Midbrain (tissue), 1 donor: ENCODE data around the gene SIRPA.

Source experiments
- DNase-seq: peaks from one replicate; lab custom pipeline; 2025; lab: John Stamatoyannopoulos, UW

SIRPA gene

GRCh38 chr20:1870792-1871550 lies 24.2 kb upstream of the SIRPA start:
- no peak for DNase-seq

GRCh38 chr20:1871807-1872458 lies 23.3 kb upstream of the SIRPA start:
- no peak for DNase-seq

DNA sequence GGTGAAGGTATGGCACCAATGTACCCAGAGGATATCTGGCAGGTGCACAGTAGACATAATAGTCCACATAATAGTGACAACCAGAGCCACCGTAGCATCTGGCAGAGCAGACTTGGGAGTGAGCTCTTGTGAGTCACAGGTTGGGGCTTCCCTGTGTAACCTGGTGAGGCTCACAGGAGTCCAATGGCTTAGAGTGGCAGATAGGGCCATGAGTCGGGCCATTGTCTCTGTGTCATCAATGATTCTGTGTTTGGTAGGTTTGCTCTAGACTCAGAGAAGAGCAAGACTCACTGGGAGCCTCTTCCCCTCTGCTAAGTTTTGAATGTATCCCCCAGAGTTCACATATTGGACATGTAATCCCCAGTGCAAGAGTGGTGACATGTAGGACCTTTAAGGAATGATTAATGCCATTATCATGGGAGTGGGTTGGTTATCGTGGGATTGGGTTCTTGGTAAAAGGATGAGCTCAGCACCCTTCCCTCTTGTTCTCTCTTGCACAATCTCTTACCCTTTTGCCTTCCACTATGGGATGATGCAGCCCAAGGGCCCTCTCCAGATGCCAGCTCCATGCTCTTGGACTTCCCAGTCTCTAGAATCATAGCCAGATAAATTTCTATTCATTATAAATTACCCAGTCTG lies 22.6 kb upstream of the SIRPA start:
- DNase-seq = no peak

GRCh38 chr20:1874450-1875182 lies 20.6 kb upstream of the SIRPA start:
- no peak for DNase-seq

DNA sequence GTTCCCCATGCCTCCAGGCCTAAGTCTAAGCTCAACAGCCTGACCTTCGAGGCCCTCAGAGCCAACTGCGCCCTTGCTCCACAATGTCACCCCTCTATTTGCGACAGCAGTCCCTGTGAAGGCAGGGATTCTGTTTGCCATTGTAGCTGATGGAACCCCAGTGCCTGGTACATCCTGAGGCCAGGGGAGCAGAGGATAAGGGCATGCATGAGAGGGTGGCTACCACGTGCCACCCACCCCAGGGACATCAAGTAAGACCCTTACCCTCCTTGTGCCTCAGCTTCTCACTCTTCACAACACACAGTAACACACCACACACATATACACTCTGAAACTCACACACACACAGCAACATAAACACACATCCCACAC lies 20.0 kb upstream of the SIRPA start:
- no peak for DNase-seq

- no peak for DNase-seq
Observed at GRCh38 chr20:1875762-1876161, 19.4 kb upstream of the SIRPA start.

DNA sequence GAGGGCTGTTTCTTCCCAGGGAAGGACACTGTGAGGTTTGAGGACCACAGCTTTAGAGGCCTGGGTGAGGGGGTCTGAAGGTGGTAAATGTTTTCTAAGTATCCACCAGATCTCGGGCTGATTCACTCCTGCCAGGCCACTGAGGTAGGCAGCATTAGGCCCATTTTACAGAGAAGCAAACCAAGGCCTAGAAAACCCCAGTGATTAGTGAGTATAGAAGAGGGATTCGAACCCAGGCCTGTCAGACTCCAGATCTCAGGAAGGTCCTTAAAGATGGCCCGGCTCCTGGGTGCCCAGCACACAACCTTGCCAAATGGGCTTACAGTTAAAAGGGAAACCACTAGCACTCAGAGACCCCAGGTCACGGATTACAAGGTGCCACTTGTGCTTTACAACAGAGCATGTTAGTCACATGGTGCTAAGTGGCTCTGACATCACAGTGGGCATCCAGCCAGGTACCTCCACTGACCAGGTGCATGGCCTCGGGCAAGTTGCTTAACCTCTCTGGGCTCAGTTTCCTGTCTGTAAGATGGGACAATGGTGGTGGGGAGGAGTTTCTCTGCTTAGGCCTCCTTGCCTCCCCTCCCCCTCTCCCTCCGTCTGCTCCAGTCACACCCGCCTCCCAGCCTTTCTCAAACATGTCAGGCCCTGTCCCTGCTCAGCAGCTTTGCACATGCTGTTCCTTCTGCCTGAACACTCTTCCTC lies 18.8 kb upstream of the SIRPA start:
- no peak for DNase-seq

DNA sequence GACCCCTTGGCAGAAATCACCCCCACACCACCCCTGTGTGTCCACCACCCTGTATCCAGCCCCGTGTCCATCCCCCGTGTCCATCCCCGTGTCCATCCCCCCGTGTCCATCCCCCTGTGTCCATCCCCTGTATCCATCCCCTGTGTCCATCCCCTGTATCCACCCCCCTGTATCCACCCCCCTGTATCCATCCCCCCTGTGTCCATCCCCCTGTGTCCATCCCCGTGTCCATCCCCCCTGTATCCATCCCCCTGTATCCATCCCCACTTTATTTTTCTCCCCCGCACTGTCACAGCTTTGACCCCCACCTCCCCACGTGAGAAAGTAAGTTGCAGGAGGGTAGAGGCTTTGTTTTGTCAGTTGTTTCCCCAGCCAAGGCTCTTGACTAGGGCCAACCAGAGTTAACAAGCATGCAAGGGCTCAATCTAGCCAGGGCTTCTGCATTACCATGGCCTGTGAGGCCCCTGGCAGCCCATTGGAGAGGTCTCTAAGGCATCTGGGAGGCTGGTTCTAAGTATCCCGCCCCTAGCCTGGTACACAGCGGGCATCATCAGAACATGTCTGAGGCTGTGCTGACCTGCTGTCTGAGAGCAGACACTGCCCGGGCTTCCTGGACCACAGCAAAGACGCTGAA lies 18.1 kb upstream of the SIRPA start:
- no peak for DNase-seq

DNA sequence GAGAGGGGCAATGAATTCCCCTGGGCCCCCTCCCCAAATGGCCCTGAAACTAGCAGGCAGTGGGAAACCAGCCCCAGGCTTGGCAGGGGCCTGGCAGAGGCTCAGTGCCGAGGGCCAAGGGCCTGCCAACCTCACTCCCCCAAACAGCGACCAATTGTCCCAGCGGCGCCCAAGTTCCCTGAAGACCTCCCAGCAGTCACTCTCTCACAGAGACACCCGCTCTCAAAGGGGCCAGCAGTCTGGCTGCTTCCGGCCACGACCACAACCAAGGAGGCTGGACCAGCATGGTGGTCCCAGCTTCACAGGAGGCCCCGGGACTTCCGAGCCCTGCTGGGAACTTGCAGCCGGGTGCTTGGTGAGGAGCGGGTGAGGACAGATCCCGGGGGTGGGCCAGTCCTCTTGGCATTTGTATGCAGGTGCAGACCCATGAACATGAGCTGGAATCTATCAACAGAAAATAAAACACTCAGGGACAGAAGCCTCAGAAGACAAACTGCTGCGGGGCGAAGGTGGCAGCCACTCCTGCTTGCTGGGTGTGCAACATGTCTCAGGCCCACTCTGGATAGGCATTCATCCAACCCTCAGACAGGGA lies 17.5 kb upstream of the SIRPA start:
- DNase-seq = peak; percentile 60

- DNase-seq = no peak
Observed at GRCh38 chr20:1879369-1879768, 15.8 kb upstream of the SIRPA start.

- no peak for DNase-seq
Observed at GRCh38 chr20:1879934-1880333, 15.3 kb upstream of the SIRPA start.

DNA sequence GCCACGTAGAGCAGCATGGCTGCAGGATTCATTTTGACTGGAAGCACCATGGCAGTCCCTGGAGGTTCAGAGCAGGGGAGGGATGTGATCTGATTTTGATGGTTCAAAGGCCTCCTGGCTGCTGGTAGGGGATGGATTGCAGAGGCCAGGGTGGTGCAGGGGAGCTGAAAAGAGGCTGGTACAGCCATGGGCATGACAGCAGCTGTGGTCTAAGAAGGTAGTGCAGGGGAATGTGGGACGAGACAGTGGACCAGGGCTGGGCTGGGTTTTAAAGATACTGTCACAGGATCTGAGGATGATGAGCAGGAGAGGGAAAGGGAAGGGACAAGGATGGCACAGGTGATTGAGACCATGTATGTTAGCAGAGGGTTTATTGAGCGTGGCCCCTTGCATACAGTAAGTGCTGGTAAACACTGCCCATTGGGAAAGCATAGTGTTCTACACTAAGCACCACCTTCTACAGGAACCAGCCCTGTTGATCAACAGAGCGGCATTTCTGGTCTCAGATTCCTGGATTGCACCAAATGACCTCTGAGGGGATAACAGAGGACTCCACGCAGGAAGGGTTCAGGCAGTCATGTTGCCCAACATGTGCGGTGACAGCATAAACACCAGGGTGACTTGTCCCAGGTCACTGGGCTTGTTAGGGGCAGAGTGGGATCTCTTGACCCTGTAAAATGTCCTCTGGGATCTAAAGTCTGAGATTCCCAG lies 14.5 kb upstream of the SIRPA start:
- DNase-seq = no peak

DNA sequence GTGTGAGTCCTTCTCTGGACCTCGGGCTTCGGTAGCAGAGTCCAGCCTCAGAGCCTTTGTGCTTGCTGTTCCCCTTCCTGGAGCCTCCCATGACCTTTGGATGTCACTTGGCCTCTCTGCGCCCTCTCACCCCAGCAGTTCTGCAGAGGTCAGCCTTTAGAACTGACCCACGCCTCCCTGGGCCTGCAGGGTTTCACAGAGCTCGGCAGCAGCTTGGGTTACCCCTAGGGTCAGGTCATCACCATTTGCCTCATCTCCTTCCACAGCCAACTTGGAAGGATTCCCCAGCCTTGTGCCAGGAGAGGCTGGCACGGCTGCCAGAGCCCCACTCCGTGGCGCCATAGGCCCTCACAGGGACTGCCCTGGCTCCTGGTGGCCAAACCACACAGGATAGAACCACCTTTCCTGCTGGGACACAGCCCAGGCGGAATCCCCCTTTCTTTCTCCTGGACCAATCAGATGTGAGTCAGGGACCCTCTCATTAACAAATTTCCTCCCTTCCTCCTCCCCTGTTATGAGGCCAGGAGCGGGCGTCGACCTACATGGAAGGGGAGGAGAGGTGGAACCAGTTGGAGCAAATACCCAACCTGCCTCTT lies 13.9 kb upstream of the SIRPA start:
- peak; percentile 73 for DNase-seq

- no peak for DNase-seq
Observed at GRCh38 chr20:1882026-1882425, 13.2 kb upstream of the SIRPA start.

- no peak for DNase-seq
Observed at GRCh38 chr20:1883986-1884385, 11.2 kb upstream of the SIRPA start.

- no peak for DNase-seq
Observed at GRCh38 chr20:1885254-1885653, 10.0 kb upstream of the SIRPA start.

DNA sequence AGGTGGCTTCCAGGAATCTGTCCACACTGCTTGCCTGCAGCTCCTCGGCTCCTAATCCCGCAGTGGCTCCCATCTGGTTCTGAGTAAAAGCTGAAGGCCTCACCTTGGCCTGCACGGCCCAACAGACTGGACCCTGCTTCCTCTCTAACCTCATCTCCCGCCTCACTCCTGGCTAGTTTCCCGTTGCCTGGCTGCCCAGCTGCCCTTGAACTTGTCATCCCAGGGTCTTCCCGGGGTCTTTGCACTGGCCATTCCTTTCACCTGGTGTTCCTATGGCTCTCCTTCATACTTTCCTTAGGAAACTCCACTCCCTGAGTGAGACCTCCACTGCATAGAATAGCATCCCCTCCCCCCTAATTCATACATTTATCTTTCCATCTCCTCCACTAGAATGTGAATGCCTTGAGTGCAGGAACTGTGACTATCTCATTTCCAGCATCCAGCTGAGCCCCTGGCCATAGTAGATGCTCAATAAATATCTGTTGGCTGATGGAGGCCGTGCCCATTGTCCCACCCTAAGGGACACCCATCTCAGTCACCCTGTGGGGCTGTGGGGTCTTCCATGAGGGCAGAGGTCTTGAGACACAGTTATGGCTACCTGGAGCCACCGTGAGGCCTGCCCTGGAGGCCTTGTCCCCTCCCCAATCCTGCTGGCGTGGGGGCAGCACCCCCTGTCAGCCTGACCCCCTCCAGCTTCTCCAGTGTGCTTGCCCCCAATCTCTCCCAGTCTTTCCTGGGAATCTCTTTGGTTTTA lies 9.1 kb upstream of the SIRPA start:
- no peak for DNase-seq

- DNase-seq = no peak
Observed at GRCh38 chr20:1887321-1887720, 7.9 kb upstream of the SIRPA start.

GRCh38 chr20:1887756-1888155 lies 7.5 kb upstream of the SIRPA start:
- DNase-seq = no peak
